Mesendoderm (in vitro differentiated cells): ENCODE results near the gene TGFB2.

ENCODE experiments used
- DNase-seq: peaks from one replicate; pipeline ENCODE4 v3.0.0; 2013
- H2AK5ac ChIP-seq: 2 replicates; pipeline ENCODE4 v1.6.1; 2013; ENCODE audit warnings: low read length, inconsistent platforms
- H2BK120ac ChIP-seq: 2 replicates; pipeline ENCODE4 v1.6.1; 2013; ENCODE audit warnings: low read depth, mild to moderate bottlenecking, low read length, moderate library complexity, mixed read lengths
- H2BK15ac ChIP-seq: replicated peaks from 2 replicates; pipeline ENCODE4 v1.6.1; 2013; ENCODE audit warnings: low read depth, mild to moderate bottlenecking, moderate library complexity
- H2BK5ac ChIP-seq: 2 replicates; pipeline ENCODE4 v1.6.1; 2013; ENCODE audit warnings: low read length, inconsistent platforms
- H3K18ac ChIP-seq: 2 replicates; pipeline ENCODE4 v1.6.1; 2013; ENCODE audit warnings: mild to moderate bottlenecking, low read length, mixed read lengths
- H3K23ac ChIP-seq: one replicate; pipeline ENCODE4 v1.6.1; 2013; ENCODE audit warnings: low read length
- H3K27ac ChIP-seq: 2 replicates; pipeline ENCODE4 v1.5.1; 2013; ENCODE audit warnings: low read depth, mild to moderate bottlenecking, inconsistent platforms, low read length, moderate library complexity
- H3K27me3 ChIP-seq: 2 replicates; pipeline ENCODE4 v1.6.1; 2013; ENCODE audit warnings: low read length, control low read depth, mild to moderate bottlenecking, inconsistent platforms; ENCODE audit not compliant: insufficient read depth, poor library complexity
- H3K36me3 ChIP-seq: 2 replicates; pipeline ENCODE4 v1.6.1; 2013; ENCODE audit warnings: low read length, inconsistent platforms; ENCODE audit not compliant: control insufficient read depth, insufficient read depth
- H3K4ac ChIP-seq: one replicate; pipeline ENCODE4 v1.6.1; 2013; ENCODE audit warnings: low read depth, mild to moderate bottlenecking, low read length, moderate library complexity
- H3K4me1 ChIP-seq: 2 replicates; pipeline ENCODE4 v1.6.1; 2013; ENCODE audit warnings: low read depth, low read length, inconsistent platforms; ENCODE audit not compliant: control insufficient read depth
- H3K4me2 ChIP-seq: 2 replicates; pipeline ENCODE4 v1.6.1; 2013; ENCODE audit warnings: low read length
- H3K4me3 ChIP-seq: 2 replicates; pipeline ENCODE4 v1.5.1; 2013; ENCODE audit warnings: mild to moderate bottlenecking, low read length
- H3K56ac ChIP-seq: one replicate; pipeline ENCODE4 v1.6.1; 2013; ENCODE audit warnings: low read length
- H3K79me1 ChIP-seq: 2 replicates; pipeline ENCODE4 v1.6.1; 2013; ENCODE audit warnings: low read length, inconsistent platforms
- H3K79me2 ChIP-seq: 2 replicates; pipeline ENCODE4 v1.6.1; 2013; ENCODE audit warnings: mild to moderate bottlenecking, low read length; ENCODE audit not compliant: control insufficient read depth, insufficient read depth
- H3K9ac ChIP-seq: 2 replicates; pipeline ENCODE4 v1.6.1; 2013; ENCODE audit warnings: low read length, inconsistent platforms
- H4K5ac ChIP-seq: one replicate; pipeline ENCODE4 v1.6.1; 2013; ENCODE audit warnings: low read length
- H4K8ac ChIP-seq: one replicate; pipeline ENCODE4 v1.6.1; 2013; ENCODE audit warnings: low read depth, mild to moderate bottlenecking, control low read depth, low read length, moderate library complexity
- WGBS: extraction: QIAGEN DNeasy Blood & Tissue Kit; methylation state at CpG from one replicate; pipeline ENCODE4 v1.1.7; 2013; ENCODE audit warnings: low lambda C conversion rate, missing lambda C conversion rate; ENCODE audit not compliant: insufficient coverage; ENCODE audit errors: extremely low coverage; 5-methylcytosine and 5-hydroxymethylcytosine counted together

The TGFB2 gene

DNA sequence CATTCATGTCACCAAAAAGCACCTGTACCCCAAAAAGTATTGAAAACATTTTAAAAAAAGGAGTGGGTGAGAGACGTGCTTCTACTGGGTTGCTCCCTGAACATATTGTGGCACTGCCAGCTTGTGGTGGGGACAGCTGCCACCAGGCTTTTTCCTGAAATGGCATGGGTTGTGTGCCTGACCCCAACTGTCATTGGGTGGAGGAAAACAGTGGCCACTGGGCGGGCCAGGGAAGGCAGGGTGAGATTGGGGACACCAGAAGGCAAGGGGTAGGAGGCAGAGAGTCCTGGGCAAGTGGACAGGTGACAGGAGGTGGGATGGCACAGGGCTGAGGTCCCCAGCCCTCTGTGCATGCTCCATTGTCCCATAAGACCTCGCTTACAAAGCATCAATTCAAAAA lies 55.5 kb downstream of the TGFB2 start:
- Histone ChIP-seq H3K56ac (no peak overlapping the region), H3K27ac (no peak overlapping the region), H4K8ac (no peak overlapping the region), H2BK15ac (no peak overlapping the region), H3K18ac (no peak overlapping the region), H3K27me3 (no peaks in the 10 kb centered on the region), H3K23ac (no peak overlapping the region), H3K4me3 (no peak overlapping the region), H3K79me2 (no peaks in the 10 kb centered on the region), H2BK120ac (no peak overlapping the region), H3K4ac (no peak overlapping the region), H3K79me1 (no peaks in the 10 kb centered on the region), H2BK5ac (no peak overlapping the region), H3K9ac (no peak overlapping the region), H3K4me1 (no peaks in the 10 kb centered on the region), H3K36me3 (no peaks in the 10 kb centered on the region), H2AK5ac (no peak overlapping the region), H4K5ac (no peak overlapping the region), H3K4me2 (no peak overlapping the region)
- DNase-seq, result no peak
- no CpG with 5 or more reads among the region's 3 CpGs for WGBS

DNA sequence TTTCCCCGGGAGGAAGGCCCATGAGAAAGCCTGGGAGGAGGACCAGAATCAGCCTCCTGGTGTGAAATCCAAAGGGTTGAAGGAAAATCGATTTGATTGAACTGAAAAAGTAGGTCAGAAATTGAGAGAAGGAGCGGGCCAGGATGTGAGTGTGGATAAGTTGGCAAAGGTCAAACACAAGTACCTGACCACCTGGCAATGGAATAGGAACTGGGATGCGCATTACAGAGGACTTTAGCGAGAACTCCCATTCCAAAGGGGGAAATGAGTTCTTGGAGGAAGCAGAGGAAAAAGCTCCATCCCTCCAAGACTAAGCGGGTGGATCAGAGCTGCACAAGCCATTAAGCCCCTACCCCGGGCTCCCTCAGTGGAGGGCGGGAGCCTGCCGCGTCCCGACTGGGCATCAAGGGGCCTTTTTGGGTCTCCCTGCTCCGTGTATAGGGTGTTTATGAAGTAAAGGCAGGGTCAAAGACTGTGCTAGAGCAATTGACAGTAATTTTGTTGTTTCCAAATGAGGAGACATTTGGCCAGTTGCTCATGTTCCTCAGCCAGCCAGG lies 56.4 kb downstream of the TGFB2 start:
- Histone ChIP-seq H2BK15ac (no peak overlapping the region), H3K56ac (no peak overlapping the region), H4K5ac (no peak overlapping the region), H3K4me1 (no peaks in the 10 kb centered on the region), H3K18ac (no peak overlapping the region), H4K8ac (no peak overlapping the region), H3K36me3 (no peaks in the 10 kb centered on the region), H3K23ac (no peak overlapping the region), H3K27ac (no peak overlapping the region), H3K79me2 (no peaks in the 10 kb centered on the region), H2BK120ac (no peak overlapping the region), H3K4me2 (no peak overlapping the region), H3K4ac (no peak overlapping the region), H3K27me3 (no peaks in the 10 kb centered on the region), H3K79me1 (no peaks in the 10 kb centered on the region), H3K9ac (no peak overlapping the region), H2BK5ac (no peak overlapping the region), H2AK5ac (no peak overlapping the region), H3K4me3 (no peak overlapping the region)
- no CpG with 5 or more reads among the region's 12 CpGs for WGBS
- no peak for DNase-seq

DNA sequence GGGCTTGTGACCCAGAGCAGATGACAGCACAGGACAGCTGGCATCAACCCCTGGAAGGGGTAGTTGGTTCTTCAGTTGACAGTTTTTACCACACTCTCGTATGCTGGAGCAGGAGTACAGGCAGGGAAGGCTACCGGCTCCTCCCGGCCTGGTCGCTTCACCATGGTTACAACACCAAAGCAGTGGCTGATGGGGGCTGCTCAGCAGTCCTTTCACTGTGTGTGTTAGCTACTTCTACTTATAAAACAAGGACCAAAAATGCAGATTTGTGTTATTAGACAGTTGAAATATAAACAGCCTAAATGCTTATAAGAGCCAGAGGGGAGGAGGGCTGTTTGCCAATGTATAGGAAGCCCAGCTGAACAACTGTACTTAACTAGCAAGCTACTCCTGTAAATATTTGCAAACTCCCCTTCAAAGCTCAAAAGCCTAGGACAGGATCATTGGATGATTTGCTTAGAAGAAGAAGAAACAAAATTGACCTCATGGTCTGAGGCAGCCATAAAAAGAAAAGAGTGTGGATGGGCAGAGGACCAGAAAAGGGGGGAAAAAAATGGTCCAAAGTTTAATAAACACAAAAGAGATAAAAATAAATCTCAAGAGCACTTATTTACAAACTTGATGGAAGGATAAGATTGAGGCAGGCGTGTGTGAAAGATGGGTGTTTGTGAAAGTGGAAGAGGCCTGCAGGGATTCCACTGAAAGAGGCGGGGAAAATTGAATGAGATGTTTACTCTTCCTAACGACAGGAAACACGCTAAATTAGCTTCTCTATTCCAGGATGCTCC lies 57.1 kb downstream of the TGFB2 start:
- DNase-seq, result no peak

DNA sequence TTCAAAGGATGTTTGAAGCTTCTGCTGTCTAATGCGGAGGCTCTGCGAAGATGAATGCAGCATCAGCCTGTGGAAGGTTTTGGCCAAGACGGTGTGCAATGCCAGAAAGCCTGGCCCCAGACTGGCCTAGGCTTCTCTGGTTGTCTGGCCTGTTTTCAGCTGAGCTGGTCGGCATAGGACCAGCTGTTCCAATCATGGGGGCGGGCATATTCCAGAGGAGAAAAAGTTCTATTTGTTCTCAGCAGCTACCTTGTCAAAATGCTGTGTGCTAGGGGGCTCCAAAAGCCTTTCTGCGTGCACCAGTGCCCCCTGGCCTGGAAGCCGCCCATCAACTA lies 57.6 kb downstream of the TGFB2 start:
- no peak overlapping the region for H2BK15ac ChIP-seq
- WGBS, result no CpG with 5 or more reads among the region's 7 CpGs

More for the DNA sequence above, 57.1 kb downstream of the TGFB2 start:
- no CpG with 5 or more reads among the region's 8 CpGs for WGBS
- H3K79me1 ChIP-seq, result no peaks in the 10 kb centered on the region
- no peak overlapping the region for H3K23ac ChIP-seq
- H2BK120ac ChIP-seq, result no peak overlapping the region
- no peaks in the 10 kb centered on the region for H3K79me2 ChIP-seq
- no peaks in the 10 kb centered on the region for H3K36me3 ChIP-seq
- no peak overlapping the region for H3K4ac ChIP-seq
- H2BK5ac ChIP-seq, result no peak overlapping the region
- H2AK5ac ChIP-seq, result no peak overlapping the region
- H3K27ac ChIP-seq, result no peak overlapping the region
- H3K4me1 ChIP-seq, result no peaks in the 10 kb centered on the region
- no peak overlapping the region for H3K18ac ChIP-seq
- H3K4me3 ChIP-seq, result no peak overlapping the region
- H2BK15ac ChIP-seq, result no peak overlapping the region
- no peak overlapping the region for H3K9ac ChIP-seq
- no peak overlapping the region for H3K4me2 ChIP-seq
- no peaks in the 10 kb centered on the region for H3K27me3 ChIP-seq
- no peak overlapping the region for H3K56ac ChIP-seq
- H4K8ac ChIP-seq, result no peak overlapping the region
- H4K5ac ChIP-seq, result no peak overlapping the region

DNA sequence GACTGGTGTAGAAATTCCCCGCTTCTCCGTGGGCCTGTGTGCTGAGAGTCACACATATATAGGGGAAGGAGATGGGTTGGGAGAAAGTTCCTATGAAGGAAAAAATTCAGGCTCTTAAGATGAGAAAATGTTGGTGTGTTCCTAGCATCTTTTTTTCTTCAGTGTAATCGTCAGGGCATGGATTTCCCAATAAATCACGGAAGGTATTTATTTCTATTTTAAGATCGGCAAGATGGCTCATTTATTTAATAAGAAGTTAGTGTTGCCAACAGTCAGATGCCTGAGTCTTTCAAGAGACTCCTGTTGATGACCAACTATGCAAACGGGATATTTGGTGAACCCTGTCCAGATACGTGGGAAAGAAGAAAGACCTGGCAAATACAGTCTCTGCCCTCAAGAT lies 58.2 kb downstream of the TGFB2 start:
- H4K5ac ChIP-seq, result no peak overlapping the region
- no peaks in the 10 kb centered on the region for H3K79me2 ChIP-seq
- H3K56ac ChIP-seq, result no peak overlapping the region
- no peak overlapping the region for H3K4me3 ChIP-seq
- H3K23ac ChIP-seq, result no peak overlapping the region
- no peak overlapping the region for H3K4ac ChIP-seq
- no peak overlapping the region for H3K9ac ChIP-seq
- H2BK5ac ChIP-seq, result no peak overlapping the region
- no peak overlapping the region for H3K18ac ChIP-seq
- no peak overlapping the region for H2BK15ac ChIP-seq
- no peak overlapping the region for H3K4me2 ChIP-seq
- DNase-seq, result no peak
- no peaks in the 10 kb centered on the region for H3K4me1 ChIP-seq
- no peaks in the 10 kb centered on the region for H3K27me3 ChIP-seq
- H2AK5ac ChIP-seq, result no peak overlapping the region
- no peak overlapping the region for H4K8ac ChIP-seq
- no peaks in the 10 kb centered on the region for H3K79me1 ChIP-seq
- H3K27ac ChIP-seq, result no peak overlapping the region
- WGBS, result no CpG with 5 or more reads among the region's 7 CpGs
- no peak overlapping the region for H2BK120ac ChIP-seq
- no peaks in the 10 kb centered on the region for H3K36me3 ChIP-seq

More for the DNA sequence above, 57.6 kb downstream of the TGFB2 start:
- Histone ChIP-seq H3K56ac (no peak overlapping the region), H2BK120ac (no peak overlapping the region), H3K23ac (no peak overlapping the region), H3K79me1 (no peaks in the 10 kb centered on the region), H2AK5ac (no peak overlapping the region), H3K4me1 (no peaks in the 10 kb centered on the region), H2BK5ac (no peak overlapping the region), H3K4me2 (no peak overlapping the region), H4K8ac (no peak overlapping the region), H3K79me2 (no peaks in the 10 kb centered on the region), H3K27me3 (no peaks in the 10 kb centered on the region), H3K36me3 (no peaks in the 10 kb centered on the region), H4K5ac (no peak overlapping the region), H3K27ac (no peak overlapping the region), H3K4ac (no peak overlapping the region), H3K18ac (no peak overlapping the region), H3K4me3 (no peak overlapping the region), H3K9ac (no peak overlapping the region)
- DNase-seq, result no peak

DNA sequence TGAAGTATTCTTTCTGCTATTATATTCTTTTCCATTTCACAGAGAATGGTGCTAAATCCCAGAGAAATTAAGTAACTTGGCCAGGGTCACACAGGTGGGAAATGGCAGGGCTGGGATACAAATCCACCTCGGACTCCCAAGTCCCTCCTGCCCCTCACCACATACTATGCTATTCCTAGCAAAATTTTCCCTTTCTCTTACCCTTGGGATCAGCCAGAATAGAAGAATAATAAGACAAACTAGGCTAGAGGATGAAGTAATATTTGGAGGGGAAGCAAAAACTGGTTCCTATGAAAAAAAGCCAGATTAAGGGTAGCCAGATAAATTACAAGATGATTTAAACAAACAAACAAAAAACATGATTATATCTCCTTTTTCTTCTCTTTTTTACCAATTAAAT lies 62.5 kb downstream of the TGFB2 start:
- Histone ChIP-seq H2BK5ac (no peak overlapping the region), H3K4me1 (no peaks in the 10 kb centered on the region), H2AK5ac (no peak overlapping the region), H3K79me1 (no peaks in the 10 kb centered on the region), H2BK15ac (no peak overlapping the region), H4K8ac (no peak overlapping the region), H3K56ac (no peak overlapping the region), H3K4me3 (no peak overlapping the region), H2BK120ac (no peak overlapping the region), H3K4ac (no peak overlapping the region), H3K27ac (no peak overlapping the region), H3K27me3 (no peaks in the 10 kb centered on the region), H3K18ac (no peak overlapping the region), H3K4me2 (no peak overlapping the region), H4K5ac (no peak overlapping the region), H3K9ac (no peak overlapping the region), H3K79me2 (no peaks in the 10 kb centered on the region), H3K36me3 (no peaks in the 10 kb centered on the region), H3K23ac (no peak overlapping the region)
- no CpG with 5 or more reads among the region's 1 CpG for WGBS
- no peak for DNase-seq
